Calu3 (cell line): ENCODE measurements around the gene POU4F1. TPM values are rescaled to one million over a fixed set of nuclear protein-coding genes. Genes with fewer than 3 reads are reported as not detected.

Experiments
- BruUV-seq: library from RNA; stranded (reverse); fragments of 400-500 nt; replicated peaks from 2 replicates; lab custom pipeline; 2021; lab: Mats Ljungman, UMichigan
- CTCF ChIA-PET: fragments of 300-600 bp; sonication (Branson Sonifier 250); formaldehyde crosslinking; loops from one replicate; lab custom pipeline; 2022; ENCODE audit warnings: antibody characterized with exemption; lab: Charles Lee
- DNase-seq: peaks from one replicate; pipeline ENCODE4 v3.0.0; 2022
- H3K27ac Mint-ChIP-seq: one replicate; pipeline ENCODE4 v1.8.0; 2022; ENCODE audit warnings: mixed read lengths; ENCODE audit not compliant: unreplicated experiment
- H3K27me3 Mint-ChIP-seq: one replicate; pipeline ENCODE4 v1.8.0; 2022; ENCODE audit warnings: mixed read lengths; ENCODE audit not compliant: unreplicated experiment
- H3K36me3 Mint-ChIP-seq: one replicate; pipeline ENCODE4 v1.8.0; 2022; ENCODE audit warnings: mild to moderate bottlenecking, moderate library complexity, mixed read lengths; ENCODE audit not compliant: insufficient read depth, unreplicated experiment
- H3K4me1 Mint-ChIP-seq: one replicate; pipeline ENCODE4 v1.8.0; 2022; ENCODE audit warnings: mild to moderate bottlenecking, low read depth, mixed read lengths; ENCODE audit not compliant: unreplicated experiment
- H3K4me3 Mint-ChIP-seq: one replicate; pipeline ENCODE4 v1.8.0; 2022; ENCODE audit warnings: mild to moderate bottlenecking, low read depth, moderate library complexity, mixed read lengths; ENCODE audit not compliant: unreplicated experiment
- H3K9me3 Mint-ChIP-seq: one replicate; pipeline ENCODE4 v1.8.0; 2022; ENCODE audit warnings: low read depth, mixed read lengths; ENCODE audit not compliant: unreplicated experiment
- intact Hi-C: fragments of 100-400 bp; cut with micrococcal nuclease; formaldehyde crosslinking; loops from one replicate; pipeline ENCODE4 v1.10.0; 2022; ENCODE audit not compliant: unreplicated experiment
- total RNA-seq: library from RNA; stranded (reverse); gene quantifications from 2 replicates; pipeline ENCODE4 v1.2.3, GENCODE V29; 2022
- TF ChIP-seq, protein P1 (sequence below): fragments of 200-600 bp; IDR thresholded peaks from one replicate; pipeline ENCODE4 v1.8.0; 2022; ENCODE audit warnings: antibody characterized with exemption; ENCODE audit not compliant: unreplicated experiment

Gene POU4F1
- total RNA-seq, 1 experiment from 2014 or later, result 1.0 TPM

- H3K4me3 Mint-ChIP-seq, result no peak overlapping the region
- intact Hi-C loops, result no loop called here
Observed at GRCh38 chr13:78600280-78600883, 3.0 kb downstream of the POU4F1 start.

GRCh38 chr13:78599645-78600279, 3.6 kb downstream of the POU4F1 start:
- Mint-ChIP-seq H3K9me3 (no peaks in the 10 kb centered on the region), H3K4me1 (peaks cover 7% of the 10 kb centered on the region), H3K27me3 (peaks cover 4% of the 10 kb centered on the region), H3K27ac (no peak overlapping the region), H3K4me3 (no peak overlapping the region), H3K36me3 (peaks cover 14% of the 10 kb centered on the region)
- intact Hi-C loops, result no loop called here
- TF ChIP-seq, protein P1, sequence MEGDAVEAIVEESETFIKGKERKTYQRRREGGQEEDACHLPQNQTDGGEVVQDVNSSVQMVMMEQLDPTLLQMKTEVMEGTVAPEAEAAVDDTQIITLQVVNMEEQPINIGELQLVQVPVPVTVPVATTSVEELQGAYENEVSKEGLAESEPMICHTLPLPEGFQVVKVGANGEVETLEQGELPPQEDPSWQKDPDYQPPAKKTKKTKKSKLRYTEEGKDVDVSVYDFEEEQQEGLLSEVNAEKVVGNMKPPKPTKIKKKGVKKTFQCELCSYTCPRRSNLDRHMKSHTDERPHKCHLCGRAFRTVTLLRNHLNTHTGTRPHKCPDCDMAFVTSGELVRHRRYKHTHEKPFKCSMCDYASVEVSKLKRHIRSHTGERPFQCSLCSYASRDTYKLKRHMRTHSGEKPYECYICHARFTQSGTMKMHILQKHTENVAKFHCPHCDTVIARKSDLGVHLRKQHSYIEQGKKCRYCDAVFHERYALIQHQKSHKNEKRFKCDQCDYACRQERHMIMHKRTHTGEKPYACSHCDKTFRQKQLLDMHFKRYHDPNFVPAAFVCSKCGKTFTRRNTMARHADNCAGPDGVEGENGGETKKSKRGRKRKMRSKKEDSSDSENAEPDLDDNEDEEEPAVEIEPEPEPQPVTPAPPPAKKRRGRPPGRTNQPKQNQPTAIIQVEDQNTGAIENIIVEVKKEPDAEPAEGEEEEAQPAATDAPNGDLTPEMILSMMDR, result no peak
- CTCF ChIA-PET, result no interaction called here
- no peak for DNase-seq
- no TSS peak for BruUV-seq

More at GRCh38 chr13:78600280-78600883, 3.0 kb downstream of the POU4F1 start:
- BruUV-seq, result no TSS peak
- CTCF ChIA-PET, result no interaction called here
- Mint-ChIP-seq H3K36me3 (peaks cover 14% of the 10 kb centered on the region), H3K27me3 (no peaks in the 10 kb centered on the region), H3K9me3 (no peaks in the 10 kb centered on the region), H3K27ac (no peak overlapping the region), H3K4me1 (peaks cover 7% of the 10 kb centered on the region)
- DNase-seq, result no peak
- TF ChIP-seq, protein P1, result no peak

GRCh38 chr13:78598966-78599644, 4.2 kb downstream of the POU4F1 start:
- H3K27ac Mint-ChIP-seq, result no peak overlapping the region
- H3K4me3 Mint-ChIP-seq, result no peak overlapping the region
- intact Hi-C loops, result no loop called here
- peaks cover 7% of the 10 kb centered on the region for H3K4me1 Mint-ChIP-seq
- CTCF ChIA-PET, result no interaction called here
- TF ChIP-seq, protein P1, result no peak
- H3K9me3 Mint-ChIP-seq, result no peaks in the 10 kb centered on the region
- peaks cover 14% of the 10 kb centered on the region for H3K36me3 Mint-ChIP-seq
- no TSS peak for BruUV-seq
- no peak for DNase-seq
- H3K27me3 Mint-ChIP-seq, result peaks cover 10% of the 10 kb centered on the region

DNA sequence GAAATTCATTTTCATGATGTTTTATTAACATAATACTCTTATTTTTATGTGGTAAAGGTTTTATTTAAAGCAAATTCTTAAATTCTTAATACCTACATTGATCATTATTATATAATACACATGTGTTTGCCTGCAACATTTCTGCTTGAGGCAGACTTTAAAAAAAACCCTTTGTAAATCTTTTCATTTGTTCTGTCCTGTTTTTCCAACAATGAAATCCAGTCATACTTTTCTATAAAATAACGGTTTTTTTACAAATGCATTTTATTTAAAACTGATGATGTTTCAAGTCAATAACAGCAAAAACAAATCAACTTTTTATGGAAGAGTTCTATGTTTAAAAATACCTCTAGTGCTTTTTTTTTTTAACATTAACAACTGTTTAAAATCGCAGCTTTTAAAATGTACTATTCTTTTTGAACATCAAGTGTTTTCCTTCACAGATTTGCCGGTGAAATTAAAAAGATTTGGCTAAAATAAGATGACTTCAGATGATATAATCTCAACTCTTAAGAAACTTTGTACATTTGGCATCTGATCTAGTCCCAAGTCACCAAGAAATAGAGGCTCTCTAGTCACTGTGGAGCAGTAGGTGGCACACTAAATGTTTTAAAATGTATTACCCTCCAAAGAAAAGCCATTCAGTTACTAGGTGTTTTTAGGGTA, 5.1 kb downstream of the POU4F1 start:
- Mint-ChIP-seq H3K27ac (no peak overlapping the region), H3K27me3 (peaks cover 11% of the 10 kb centered on the region), H3K9me3 (no peaks in the 10 kb centered on the region), H3K36me3 (peaks cover 9% of the 10 kb centered on the region), H3K4me3 (no peak overlapping the region), H3K4me1 (peaks cover 7% of the 10 kb centered on the region)
- intact Hi-C loops, result no loop called here
- CTCF ChIA-PET, result no interaction called here
- no TSS peak for BruUV-seq
- DNase-seq, result no peak
- TF ChIP-seq, protein P1, result no peak
